Right lobe of liver (tissue), 4 donors: ENCODE data around the gene KIRREL3.
"Not testable (repeated sequence)": the region's sequence is repeated elsewhere in the genome, so short reads cannot be mapped to it uniquely, and the experiment has no call there.

Experiments used
- POLR2A ChIP-seq: fragments of 450-650 bp; IDR thresholded peaks from one replicate; pipeline ENCODE4 v1.6.1; 2017; ENCODE audit warnings: antibody characterized with exemption, mild to moderate bottlenecking
- TF ChIP-seq, protein P1 (sequence below), 4 donors: fragments of 200-600 bp in 3 of 4; fragments of 450-650 bp in 1 of 4; IDR thresholded peaks; one replicate each; pipeline versions ENCODE4 v1.5.1 to v1.8.0; 2016 to 2022; ENCODE audit warnings: antibody characterized with exemption in 4 of 4, mild to moderate bottlenecking in 2 of 4
- donor health status: DM: no; HTN: no; CAD: no.
- donor health status: DM: no; HTN: no; CAD: no.
- donor health status: DM: no; HTN: yes; CAD: no.

DNA sequence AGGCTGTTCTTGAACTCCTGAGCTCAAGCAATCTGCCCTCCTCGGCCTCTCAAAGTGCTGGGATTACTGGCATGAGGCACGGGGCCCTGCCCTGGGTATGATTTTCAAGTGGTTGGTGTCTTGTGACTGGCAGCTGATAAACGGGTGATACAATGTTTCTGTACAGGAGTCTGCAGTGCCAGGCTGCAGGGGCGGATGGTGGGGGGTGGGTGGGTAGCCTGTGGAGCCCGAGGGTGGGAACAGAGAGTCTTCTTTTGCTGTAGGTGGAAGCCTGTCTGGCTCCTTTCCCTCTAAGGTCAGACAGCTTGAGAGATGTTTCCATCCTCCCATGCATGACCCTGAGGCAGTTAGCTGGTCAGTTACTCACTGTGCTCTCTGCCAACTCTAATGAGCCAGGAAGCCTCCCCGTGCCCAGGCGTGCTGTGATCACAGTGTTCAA, 605.9 kb downstream of the KIRREL3 start:
- TF ChIP-seq, protein P1, sequence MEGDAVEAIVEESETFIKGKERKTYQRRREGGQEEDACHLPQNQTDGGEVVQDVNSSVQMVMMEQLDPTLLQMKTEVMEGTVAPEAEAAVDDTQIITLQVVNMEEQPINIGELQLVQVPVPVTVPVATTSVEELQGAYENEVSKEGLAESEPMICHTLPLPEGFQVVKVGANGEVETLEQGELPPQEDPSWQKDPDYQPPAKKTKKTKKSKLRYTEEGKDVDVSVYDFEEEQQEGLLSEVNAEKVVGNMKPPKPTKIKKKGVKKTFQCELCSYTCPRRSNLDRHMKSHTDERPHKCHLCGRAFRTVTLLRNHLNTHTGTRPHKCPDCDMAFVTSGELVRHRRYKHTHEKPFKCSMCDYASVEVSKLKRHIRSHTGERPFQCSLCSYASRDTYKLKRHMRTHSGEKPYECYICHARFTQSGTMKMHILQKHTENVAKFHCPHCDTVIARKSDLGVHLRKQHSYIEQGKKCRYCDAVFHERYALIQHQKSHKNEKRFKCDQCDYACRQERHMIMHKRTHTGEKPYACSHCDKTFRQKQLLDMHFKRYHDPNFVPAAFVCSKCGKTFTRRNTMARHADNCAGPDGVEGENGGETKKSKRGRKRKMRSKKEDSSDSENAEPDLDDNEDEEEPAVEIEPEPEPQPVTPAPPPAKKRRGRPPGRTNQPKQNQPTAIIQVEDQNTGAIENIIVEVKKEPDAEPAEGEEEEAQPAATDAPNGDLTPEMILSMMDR (IDR thresholded peaks at IDR 0.05) = not testable (repeated sequence)
- TF ChIP-seq POLR2A = not testable (repeated sequence)
